Fibroblast of peridontal ligament (primary cell): ENCODE results near the gene FOXC2.

Source experiments
- DNase-seq: peaks from one replicate; pipeline ENCODE4 v3.0.0-alpha.2; 2010; ENCODE audit errors: extremely low read depth

Gene FOXC2

GRCh38 chr16:86566601-86566965 lies at the start of gene FOXC2:
Gene FOXC2, plus strand, starts transcription at chr16:86566829. Its CDS starts 507 bp downstream, at chr16:86567336.
- DNase-seq, result peak; percentile 94

GRCh38 chr16:86517033-86517432 lies 49.6 kb upstream of the FOXC2 start:
- DNase-seq, result peak; percentile 27

DNA sequence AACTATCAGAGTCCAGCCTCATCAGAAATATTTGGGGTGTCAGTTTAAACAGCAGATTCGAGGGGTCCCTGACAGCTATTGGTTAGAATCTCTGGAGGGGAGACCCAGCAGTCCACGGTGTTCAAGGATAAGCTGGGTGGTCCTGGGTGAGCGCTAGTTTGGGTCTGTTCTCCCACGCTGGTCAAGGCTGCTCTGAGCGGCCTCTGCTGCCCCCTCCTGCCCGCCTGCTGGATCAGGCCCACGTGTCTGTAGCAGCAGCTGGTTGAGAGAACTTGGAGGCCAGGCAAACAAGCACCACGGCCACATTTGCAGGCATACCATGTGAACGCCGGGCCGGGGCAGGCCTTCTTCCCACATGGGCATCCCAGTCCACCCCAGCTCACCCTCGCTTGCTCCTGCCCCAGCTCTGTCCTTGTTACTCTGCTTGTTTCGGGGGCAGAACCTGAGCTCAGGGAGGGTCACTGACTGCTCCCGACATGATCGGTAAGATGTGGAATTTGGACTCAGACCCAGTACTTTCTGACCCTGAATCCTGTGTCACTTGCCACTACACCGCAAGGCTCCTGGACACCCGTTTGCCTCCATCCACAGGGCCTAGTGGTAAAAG lies 48.9 kb upstream of the FOXC2 start:
- DNase-seq, result peak; percentile 83

- DNase-seq, result no peak
Measured at GRCh38 chr16:86519007-86519648, 47.5 kb upstream of the FOXC2 start.

DNA sequence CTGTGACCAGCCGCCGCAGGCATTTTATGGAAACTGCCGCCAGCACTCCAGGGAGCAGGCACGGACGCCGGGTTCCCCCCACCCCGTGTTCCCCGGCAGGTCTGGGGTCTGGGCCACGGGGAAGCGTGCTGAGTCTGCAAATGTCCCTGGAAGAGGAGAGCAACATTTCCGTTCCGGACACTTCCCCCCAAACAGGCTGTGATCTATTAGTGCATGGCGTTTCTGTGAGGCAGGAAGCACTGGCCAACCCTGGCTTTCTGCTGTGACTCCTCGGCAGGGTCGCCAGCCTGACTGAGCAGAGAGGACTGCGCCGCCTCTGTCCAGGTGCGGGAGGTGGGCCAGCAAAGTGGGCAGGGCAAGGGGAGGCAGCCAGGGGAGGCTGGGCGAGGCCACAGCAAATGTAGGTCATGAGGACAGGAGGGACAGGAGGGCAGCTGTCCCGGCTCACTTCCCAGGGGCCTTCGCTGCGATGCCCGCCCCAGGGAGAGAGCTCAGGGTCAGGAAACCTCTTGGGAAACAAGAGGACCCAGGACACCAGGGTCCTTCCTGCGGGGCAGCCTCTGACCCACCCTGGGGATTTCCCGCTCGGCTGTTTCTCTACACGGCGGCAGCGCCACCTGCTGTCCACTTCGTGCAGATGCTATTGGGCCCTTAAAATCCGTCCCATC lies 46.8 kb upstream of the FOXC2 start:
- peak; percentile 75 for DNase-seq

GRCh38 chr16:86520317-86521210 lies 46.1 kb upstream of the FOXC2 start:
- peak; percentile 24 for DNase-seq

GRCh38 chr16:86521236-86522197 lies 45.1 kb upstream of the FOXC2 start:
- DNase-seq, result no peak

DNA sequence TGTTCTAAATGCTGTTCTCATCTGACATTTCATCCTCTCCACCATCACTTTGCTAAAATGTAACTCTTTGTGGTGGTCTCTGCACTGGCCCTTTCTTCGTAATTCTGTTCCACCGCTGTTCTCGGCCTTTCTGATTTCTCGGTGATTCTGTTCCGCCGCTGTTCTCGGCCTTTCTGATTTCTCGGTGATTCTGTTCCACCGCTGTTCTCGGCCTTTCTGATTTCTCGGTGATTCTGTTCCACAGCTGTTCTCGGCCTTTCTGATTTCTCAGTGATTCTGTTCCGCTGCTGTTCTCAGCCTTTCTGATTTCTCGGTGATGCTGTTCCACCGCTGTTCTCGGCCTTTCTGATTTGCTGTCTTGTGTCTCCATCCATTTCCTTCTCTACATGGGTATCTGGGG lies 44.0 kb upstream of the FOXC2 start:
- DNase-seq, result no peak

- DNase-seq, result no peak
Measured at GRCh38 chr16:86523166-86523740, 43.4 kb upstream of the FOXC2 start.

- DNase-seq, result no peak
Measured at GRCh38 chr16:86524029-86524428, 42.6 kb upstream of the FOXC2 start.

DNA sequence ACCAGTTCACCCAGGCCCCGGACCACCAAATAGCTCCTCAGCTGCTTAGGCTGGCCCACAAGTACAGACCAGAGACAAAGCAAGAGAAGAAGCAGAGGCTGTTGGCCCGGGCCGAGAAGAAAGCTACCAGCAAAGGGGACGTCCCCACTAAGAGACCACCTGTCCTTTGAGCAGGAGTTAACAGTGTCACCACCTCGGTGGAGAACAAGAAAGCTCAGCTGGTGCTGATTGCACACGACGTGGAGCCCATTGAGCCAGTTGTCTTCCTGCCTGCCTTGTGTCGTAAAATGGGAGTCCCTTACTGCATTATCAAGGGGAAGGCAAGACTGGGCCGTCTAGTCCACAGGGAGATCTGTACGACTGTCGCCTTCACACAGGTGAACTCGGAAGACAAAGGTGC lies 40.9 kb upstream of the FOXC2 start:
- DNase-seq, result no peak

GRCh38 chr16:86527366-86527765 lies 39.3 kb upstream of the FOXC2 start:
- DNase-seq, result no peak

DNA sequence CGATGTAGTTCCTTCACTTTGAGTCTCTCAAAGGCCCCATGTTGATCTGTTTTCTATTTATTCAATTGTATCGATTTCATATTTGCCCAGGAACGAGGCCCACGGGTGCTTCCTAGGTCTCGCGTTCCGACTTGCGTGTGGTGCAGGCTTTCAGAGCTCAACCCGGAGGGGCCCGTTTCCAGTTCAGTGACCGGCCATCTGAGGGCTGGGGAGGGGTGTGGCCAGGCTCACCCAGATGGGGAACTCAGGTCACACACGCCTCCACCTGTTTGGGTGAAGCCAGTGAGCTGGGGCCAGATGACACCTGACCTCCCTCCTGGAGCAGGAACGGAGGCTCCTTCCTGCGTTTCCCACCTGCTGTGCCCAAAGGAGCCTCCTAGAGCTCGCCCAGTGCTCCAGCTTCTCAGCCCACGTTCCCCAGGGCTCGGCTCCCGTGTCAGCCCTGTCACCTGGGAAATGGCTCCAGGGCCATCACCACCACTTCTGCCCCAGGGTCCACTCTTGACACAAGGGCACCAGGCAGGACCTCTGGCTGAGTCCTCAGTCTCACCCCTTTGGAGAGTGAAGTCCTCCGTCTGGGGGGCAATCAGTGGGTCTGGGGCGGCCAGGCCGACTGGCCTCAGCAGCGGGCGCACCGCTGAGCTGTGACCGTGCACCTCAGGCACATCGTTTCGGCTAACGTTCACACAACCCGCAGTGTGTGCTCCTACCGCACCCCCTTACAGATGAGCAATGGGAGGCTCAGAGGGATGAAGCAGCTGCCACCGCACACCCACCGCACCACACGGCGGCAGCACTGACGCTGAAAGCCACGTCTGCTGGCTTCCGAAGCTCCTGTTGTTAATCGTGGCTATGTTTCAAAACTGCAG lies 38.3 kb upstream of the FOXC2 start:
- no peak for DNase-seq

DNA sequence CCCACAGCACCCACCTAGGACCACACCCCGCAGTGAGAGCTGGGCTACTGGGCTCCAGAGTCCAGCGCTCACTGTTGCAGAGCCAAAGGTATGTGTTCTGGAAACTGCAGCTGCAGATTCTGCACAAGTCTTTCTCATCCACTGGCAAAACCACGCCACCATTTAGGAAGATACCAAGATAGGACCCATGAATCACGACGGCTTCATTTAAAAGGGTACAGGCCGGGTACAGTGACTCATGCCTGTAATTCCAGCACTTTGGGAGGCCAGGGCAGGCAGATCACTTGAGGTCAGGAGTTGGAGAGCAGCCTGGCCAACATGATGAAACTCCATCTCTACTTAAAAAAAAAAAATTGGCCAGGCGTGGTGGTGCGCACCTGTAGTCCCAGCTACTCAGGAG lies 37.5 kb upstream of the FOXC2 start:
- DNase-seq, result peak; percentile 66

DNA sequence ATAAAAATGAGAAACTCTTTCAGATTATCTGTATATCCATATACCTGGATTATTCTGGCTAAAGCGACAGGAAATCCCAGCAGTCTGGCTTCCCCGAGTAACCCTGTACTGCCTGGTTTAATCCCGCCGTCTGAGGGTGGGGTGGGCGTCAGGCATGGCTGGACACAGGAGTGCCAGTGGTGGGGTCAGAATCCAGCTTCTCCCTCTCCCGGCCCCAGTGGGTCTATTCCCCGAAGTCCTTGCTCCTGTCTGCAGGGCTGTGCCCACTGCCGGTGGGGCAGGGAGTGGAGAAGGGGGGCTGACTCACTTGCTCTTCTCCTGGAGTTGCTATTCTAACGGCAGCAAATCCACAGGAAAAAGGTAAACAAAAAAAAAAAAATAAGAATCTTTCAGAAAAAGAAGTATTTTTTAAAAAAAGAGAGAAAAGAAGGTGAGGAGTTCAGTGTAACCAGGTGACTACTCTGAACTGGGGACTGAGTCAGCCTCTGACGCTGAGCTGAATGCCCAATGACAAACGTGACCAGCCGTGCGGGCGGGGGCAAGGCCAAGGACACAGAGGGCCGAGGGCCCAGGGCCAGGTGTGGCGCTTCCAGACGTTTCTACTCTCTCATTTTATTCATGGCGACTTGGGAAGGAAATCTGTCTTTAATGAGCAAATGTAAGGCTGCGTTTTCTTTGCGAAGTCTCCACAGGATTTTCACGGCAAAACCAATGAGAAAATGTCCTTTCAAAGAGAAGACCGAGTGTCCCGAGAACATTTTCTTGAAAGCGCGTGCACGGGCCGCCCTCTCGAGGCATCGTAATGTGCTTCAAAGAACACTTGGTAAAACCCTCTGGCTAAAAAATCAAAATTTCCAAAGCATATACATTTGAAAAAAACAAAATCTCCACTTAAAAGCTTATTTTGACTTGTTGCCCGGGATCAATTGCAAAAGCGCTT lies 36.1 kb upstream of the FOXC2 start:
- DNase-seq, result no peak

GRCh38 chr16:86531191-86531545 lies 35.5 kb upstream of the FOXC2 start:
- peak; percentile 95 for DNase-seq

DNA sequence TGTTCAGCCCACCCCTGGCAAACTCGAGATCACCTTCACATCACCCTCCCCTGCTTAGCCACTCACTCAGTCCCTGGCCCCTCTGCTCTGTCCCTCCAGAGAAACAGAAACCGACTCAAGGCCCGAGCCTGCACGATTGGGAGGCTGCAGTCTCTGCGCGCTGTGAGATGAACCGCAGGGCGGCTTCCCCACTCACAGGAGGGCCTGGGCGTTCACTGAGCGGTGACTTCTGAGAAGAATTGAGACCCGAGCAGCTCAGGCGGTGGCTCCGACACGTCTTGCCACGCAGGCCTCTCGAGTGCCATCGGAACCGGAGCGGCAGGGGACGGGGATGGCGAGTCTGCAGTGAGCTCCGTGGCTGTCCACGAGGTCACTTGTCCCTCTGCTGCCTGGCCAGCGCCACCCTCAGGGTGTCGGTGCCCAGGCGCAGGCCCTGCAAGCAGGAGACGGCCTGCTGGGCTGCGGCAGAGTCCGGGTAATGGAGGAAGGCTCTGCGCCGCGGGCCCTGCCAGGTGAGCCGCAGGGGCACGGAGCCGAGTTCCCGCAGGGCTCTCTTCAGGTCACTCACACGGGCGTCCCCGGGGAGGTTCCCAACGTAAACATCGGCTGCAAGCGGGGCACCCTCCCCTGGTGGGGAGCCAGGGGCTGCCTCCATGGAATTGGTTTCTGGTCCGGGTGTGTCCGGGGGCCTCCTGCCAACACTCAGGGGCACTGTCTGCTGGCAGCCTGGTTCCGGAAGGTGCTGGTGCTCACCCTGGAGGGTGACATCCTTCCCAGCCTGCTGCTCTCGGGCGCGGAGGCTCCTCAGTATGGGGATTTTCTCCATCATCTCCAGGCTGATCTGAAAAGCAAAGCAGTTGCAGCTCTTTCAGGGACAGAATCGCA lies 34.7 kb upstream of the FOXC2 start:
- no peak for DNase-seq

- no peak for DNase-seq
Measured at GRCh38 chr16:86532526-86532815, 34.2 kb upstream of the FOXC2 start.
